B cell (primary cell): ENCODE measurements around the gene ZNF189. TPM values are rescaled to one million over a fixed set of nuclear protein-coding genes. Genes with fewer than 3 reads are reported as not detected.

Experiments used
- ATAC-seq: fragments of 200-7000 bp; cut with Tn5 transposase; one replicate; pipeline ENCODE4 v1.10.0; 2021; ENCODE audit warnings: low read depth, mild to moderate bottlenecking, moderate number of reproducible peaks, moderate library complexity
- CTCF ChIA-PET: fragments of 350-600 bp; sonication (Branson Sonifier 250); formaldehyde crosslinking; loops from one replicate; lab custom pipeline; 2021; ENCODE audit warnings: antibody characterized with exemption, inconsistent platforms; lab: Charles Lee
- POLR2A ChIA-PET: fragments of 350-600 bp; sonication (Branson Sonifier 250); formaldehyde crosslinking; loops from one replicate; lab custom pipeline; 2021; ENCODE audit warnings: antibody characterized with exemption; lab: Charles Lee
- DNase-seq: peaks from one replicate; pipeline ENCODE4 v3.0.0; 2013
- H2AFZ ChIP-seq: 2 replicates; pipeline ENCODE4 v1.6.1; 2012; ENCODE audit warnings: mild to moderate bottlenecking, low read depth, low read length; ENCODE audit not compliant: insufficient read depth, poor library complexity, severe bottlenecking
- H3K27ac ChIP-seq, 2 donors: 1 replicate in 1 of 2; 2 replicates in 1 of 2; pipeline ENCODE4 v1.5.1; 2012 to 2013; ENCODE audit warnings: low read length in 2 of 2, mild to moderate bottlenecking in 2 of 2, moderate library complexity in 1 of 2
- H3K27me3 ChIP-seq, 4 experiments: fragments of 200-600 bp in 1 of 4; sonication (generic) in 1 of 4; replicated peaks in 1 of 4; 1 replicate in 2 of 4; 2 replicates in 2 of 4; pipeline versions ENCODE4 v1.6.1 to v1.7.0; 2013 to 2016; ENCODE audit warnings: low read length in 3 of 4, mild to moderate bottlenecking in 2 of 4, mixed read lengths in 1 of 4, moderate library complexity in 1 of 4; ENCODE audit not compliant: insufficient read depth in 4 of 4, control insufficient read depth in 3 of 4; ENCODE audit errors: control extremely low read depth in 1 of 4
- H3K36me3 ChIP-seq, 2 experiments: replicated peaks in 1 of 2; 1 replicate in 1 of 2; 2 replicates in 1 of 2; pipeline versions ENCODE4 v1.6.1 to v1.7.1; 2013; ENCODE audit warnings: low read length in 1 of 2; ENCODE audit not compliant: insufficient read depth in 2 of 2, control insufficient read depth in 1 of 2; ENCODE audit errors: control extremely low read depth in 1 of 2, extremely low read depth in 1 of 2
- H3K4me1 ChIP-seq, 2 donors: fragments of 200-600 bp in 1 of 2; sonication (generic) in 1 of 2; 1 replicate in 1 of 2; 2 replicates in 1 of 2; pipeline versions ENCODE4 v1.5.1 to v1.6.1; 2013 to 2017; ENCODE audit warnings: low read length in 2 of 2; ENCODE audit not compliant: control insufficient read depth in 2 of 2, insufficient read depth in 2 of 2
- H3K4me2 ChIP-seq: replicated peaks from 2 replicates; pipeline ENCODE3; 2012; ENCODE audit warnings: mild to moderate bottlenecking, low read depth, low read length; ENCODE audit not compliant: poor library complexity, severe bottlenecking
- H3K4me3 ChIP-seq, 5 experiments: fragments of 200-600 bp in 1 of 5; sonication (generic) in 1 of 5; 1 replicate in 3 of 5; 2 replicates in 2 of 5; pipeline versions ENCODE4 v1.5.1 to v1.7.0; 2011 to 2016; ENCODE audit warnings: low read length in 4 of 5, mild to moderate bottlenecking in 4 of 5, low read depth in 2 of 5, control low read depth in 1 of 5, moderate library complexity in 1 of 5; ENCODE audit not compliant: insufficient read depth in 1 of 5; ENCODE audit errors: control extremely low read depth in 1 of 5, extremely low read depth in 1 of 5
- H3K79me2 ChIP-seq: fragments of 200-600 bp; sonication (generic); one replicate; pipeline ENCODE4 v1.6.0; 2016; ENCODE audit warnings: low read length; ENCODE audit not compliant: control insufficient read depth, insufficient read depth
- H3K9ac ChIP-seq: fragments of 200-600 bp; sonication (generic); 2 replicates; pipeline ENCODE4 v1.6.1; 2017; ENCODE audit warnings: mild to moderate bottlenecking, low read length, moderate library complexity
- H3K9me3 ChIP-seq, 3 donors: one replicate each; pipeline versions ENCODE4 v1.6.1 to v1.7.1; 2013; ENCODE audit warnings: low read length in 2 of 3; ENCODE audit not compliant: control insufficient read depth in 2 of 3, insufficient read depth in 1 of 3; ENCODE audit errors: control extremely low read depth in 1 of 3
- H4K20me1 ChIP-seq: 2 replicates; pipeline ENCODE4 v1.6.0; 2012; ENCODE audit warnings: mild to moderate bottlenecking, low read length; ENCODE audit not compliant: insufficient read depth, control insufficient read depth, poor library complexity, severe bottlenecking
- H3K27ac Mint-ChIP-seq: one replicate; pipeline ENCODE4 v1.8.0; 2021; ENCODE audit warnings: mixed read lengths
- H3K27me3 Mint-ChIP-seq: one replicate; pipeline ENCODE4 v1.8.0; 2021; ENCODE audit warnings: mixed read lengths
- H3K4me1 Mint-ChIP-seq: one replicate; pipeline ENCODE4 v1.8.0; 2021; ENCODE audit warnings: mixed read lengths
- H3K4me3 Mint-ChIP-seq: one replicate; pipeline ENCODE4 v1.8.0; 2021; ENCODE audit warnings: mixed read lengths
- H3K9me3 Mint-ChIP-seq: one replicate; pipeline ENCODE4 v1.8.0; 2022; ENCODE audit warnings: mixed read lengths; ENCODE audit not compliant: insufficient read depth
- EZH2 ChIP-seq: IDR thresholded peaks from 2 replicates; pipeline ENCODE4 v1.6.1; 2012; ENCODE audit warnings: borderline replicate concordance, low read depth, mild to moderate bottlenecking, moderate library complexity, low read length; ENCODE audit not compliant: insufficient read depth, poor library complexity, severe bottlenecking
- WGBS: methylation state at CpG from one replicate; pipeline ENCODE4 v1.1.5; 2013; ENCODE audit warnings: missing lambda C conversion rate; ENCODE audit not compliant: insufficient coverage; 5-methylcytosine and 5-hydroxymethylcytosine counted together
- intact Hi-C: fragments of 100-400 bp; cut with micrococcal nuclease; formaldehyde crosslinking; loops from one replicate; pipeline ENCODE4 v1.10.0; 2022
- polyA plus RNA-seq: library from polyadenylated mRNA; depleted of rRNA; stranded (reverse); fragments of >200 nt; gene quantifications from 2 replicates; pipeline ENCODE4 v1.2.3, GENCODE V29; 2012
- total RNA-seq, 2 donors: library from RNA; stranded (reverse); fragments of 120-200 nt in 1 of 2; gene quantifications; 1 replicate in 1 of 2; 2 replicates in 1 of 2; pipeline versions ENCODE4 v1.2.3 to v1.2.4, GENCODE V29; 2013 to 2022
- TF ChIP-seq, protein P1 (sequence below): fragments of 200-600 bp; IDR thresholded peaks from one replicate; pipeline ENCODE4 v1.8.0; 2022; ENCODE audit warnings: antibody characterized with exemption, mild to moderate bottlenecking

Gene ZNF189
- total and polyA plus RNA-seq, 2 donors (not counting 1 experiment from before 2014, with no cell fraction given), result 4.0 to 25.7 TPM

DNA sequence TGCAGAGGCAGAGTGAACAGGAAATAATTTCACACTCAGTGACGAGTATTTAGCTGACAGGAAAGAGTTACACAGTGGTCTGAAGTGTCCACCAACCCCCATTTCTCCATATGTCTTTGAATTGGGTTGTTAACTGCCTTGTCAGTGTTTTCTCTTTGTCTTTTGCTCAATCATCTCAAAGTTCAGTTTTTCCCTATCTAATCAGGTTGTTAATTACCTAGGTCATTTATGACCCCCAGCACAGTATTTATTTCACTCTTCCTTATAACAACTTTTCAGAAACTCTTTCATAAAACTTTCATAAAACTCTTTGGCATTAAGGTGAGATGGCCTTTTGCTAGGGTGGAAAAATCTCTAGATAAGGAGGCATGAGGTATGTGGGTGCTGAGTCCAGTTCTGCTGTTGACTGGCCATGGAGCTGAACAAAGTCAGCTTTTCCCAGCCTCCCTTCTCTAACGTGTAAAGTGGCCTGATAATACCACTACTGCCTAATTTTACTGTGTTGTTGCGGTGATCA is 42.1 kb downstream of the ZNF189 start:
- Mint-ChIP-seq H3K9me3 (no peaks in the 10 kb centered on the region), H3K27ac (no peak overlapping the region), H3K4me1 (no peaks in the 10 kb centered on the region), H3K27me3 (peaks cover 38% of the 10 kb centered on the region), H3K4me3 (no peak overlapping the region)
- TF ChIP-seq, protein P1, sequence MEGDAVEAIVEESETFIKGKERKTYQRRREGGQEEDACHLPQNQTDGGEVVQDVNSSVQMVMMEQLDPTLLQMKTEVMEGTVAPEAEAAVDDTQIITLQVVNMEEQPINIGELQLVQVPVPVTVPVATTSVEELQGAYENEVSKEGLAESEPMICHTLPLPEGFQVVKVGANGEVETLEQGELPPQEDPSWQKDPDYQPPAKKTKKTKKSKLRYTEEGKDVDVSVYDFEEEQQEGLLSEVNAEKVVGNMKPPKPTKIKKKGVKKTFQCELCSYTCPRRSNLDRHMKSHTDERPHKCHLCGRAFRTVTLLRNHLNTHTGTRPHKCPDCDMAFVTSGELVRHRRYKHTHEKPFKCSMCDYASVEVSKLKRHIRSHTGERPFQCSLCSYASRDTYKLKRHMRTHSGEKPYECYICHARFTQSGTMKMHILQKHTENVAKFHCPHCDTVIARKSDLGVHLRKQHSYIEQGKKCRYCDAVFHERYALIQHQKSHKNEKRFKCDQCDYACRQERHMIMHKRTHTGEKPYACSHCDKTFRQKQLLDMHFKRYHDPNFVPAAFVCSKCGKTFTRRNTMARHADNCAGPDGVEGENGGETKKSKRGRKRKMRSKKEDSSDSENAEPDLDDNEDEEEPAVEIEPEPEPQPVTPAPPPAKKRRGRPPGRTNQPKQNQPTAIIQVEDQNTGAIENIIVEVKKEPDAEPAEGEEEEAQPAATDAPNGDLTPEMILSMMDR, result no peak
- no peak for TF ChIP-seq EZH2
- ChIA-PET POLR2A (no interaction called here), CTCF (no interaction called here)
- Histone ChIP-seq H3K36me3 (no peaks in the 10 kb centered on the region), H3K79me2 (no peaks in the 10 kb centered on the region), H3K27ac (no peak overlapping the region), H3K4me3 (no peak overlapping the region), H2AFZ (no peak overlapping the region), H3K4me2 (no peak overlapping the region), H3K9me3 (no peaks in the 10 kb centered on the region), H3K4me1 (no peaks in the 10 kb centered on the region), H3K9ac (no peak overlapping the region), H3K27me3 (peaks cover 0 to 19% (median 14%) of the 10 kb centered on the region in 4 experiments), H4K20me1 (no peaks in the 10 kb centered on the region)
- ATAC-seq (no peak), DNase-seq (no peak)
- 100% methylated on average over 1 of the region's 3 CpGs for WGBS
- intact Hi-C loops, result no loop called here

DNA sequence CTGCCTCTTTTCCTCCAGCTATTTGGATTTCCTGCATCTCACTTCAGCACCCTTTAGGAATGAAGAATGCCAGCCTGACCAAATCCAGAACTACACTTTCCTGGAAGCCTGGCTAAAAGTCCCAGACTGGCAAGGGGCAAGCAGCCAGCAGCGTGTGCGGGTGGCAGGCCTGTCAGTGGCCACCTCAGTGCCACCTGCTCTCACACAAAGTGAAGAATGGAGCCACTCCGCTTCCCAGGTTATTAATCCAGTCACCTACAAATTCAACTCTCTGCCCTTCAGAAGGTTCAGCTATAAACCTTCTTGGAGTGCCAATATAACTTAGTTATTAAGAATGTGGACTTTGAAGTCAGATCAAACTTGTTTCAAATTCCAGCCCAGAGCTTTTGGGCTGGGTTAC is 43.7 kb downstream of the ZNF189 start:
- no peaks in the 10 kb centered on the region for H4K20me1 ChIP-seq

More for the DNA sequence above, 43.7 kb downstream of the ZNF189 start:
- H3K27ac ChIP-seq, result no peak overlapping the region
- peaks cover 0 to 25% (median 20%) of the 10 kb centered on the region in 4 experiments for H3K27me3 ChIP-seq
- WGBS, result 87% methylated on average over 2 of the region's 3 CpGs
- TF ChIP-seq EZH2, result no peak
- TF ChIP-seq, protein P1, result no peak
- H3K79me2 ChIP-seq, result no peaks in the 10 kb centered on the region
- H3K4me2 ChIP-seq, result no peak overlapping the region
- no peaks in the 10 kb centered on the region for H3K4me1 ChIP-seq
- DNase-seq, result no peak
- H3K9me3 ChIP-seq, result no peaks in the 10 kb centered on the region
- ChIA-PET CTCF (no interaction called here), POLR2A (no interaction called here)
- Mint-ChIP-seq H3K4me1 (no peaks in the 10 kb centered on the region), H3K27me3 (peaks cover 51% of the 10 kb centered on the region), H3K4me3 (no peak overlapping the region), H3K27ac (no peak overlapping the region), H3K9me3 (no peaks in the 10 kb centered on the region)
- H3K4me3 ChIP-seq, result no peak overlapping the region
- no peak overlapping the region for H3K9ac ChIP-seq
- H2AFZ ChIP-seq, result no peak overlapping the region
- intact Hi-C loops, result no loop called here
- H3K36me3 ChIP-seq, result no peaks in the 10 kb centered on the region
- ATAC-seq, result no peak
